SH-SY5Y (cell line): ENCODE measurements around the gene KCNQ4.

Experiments used
- GATA2 ChIP-seq: IDR thresholded peaks from 2 replicates; pipeline ENCODE4 v1.6.1; 2011; ENCODE audit warnings: mild to moderate bottlenecking, low read depth, low read length
- GATA3 ChIP-seq: IDR thresholded peaks from 2 replicates; pipeline ENCODE4 v1.6.1; 2011; ENCODE audit warnings: low read depth, mild to moderate bottlenecking, low read length, moderate library complexity

- TF ChIP-seq GATA2 (no peak), GATA3 (no peak)
These were observed 61.6 kb downstream of the KCNQ4 start for GRCh38 chr1:40844887-40845878.
